Aorta (tissue), 5 donors: ENCODE results near the gene ZDHHC8. TPM values are rescaled to one million over a fixed set of nuclear protein-coding genes. Genes with fewer than 3 reads are reported as not detected.

Experiments used
- ATAC-seq: fragments of 200-7000 bp; cut with Tn5 transposase; one replicate; pipeline ENCODE4 v1.9.1; 2022; ENCODE audit warnings: moderate library complexity; ENCODE audit not compliant: low FRiP score
- DNase-seq, 2 donors: peaks; one replicate each; pipeline ENCODE4 v3.0.0-alpha.2; 2020
- H3K27ac ChIP-seq, 2 donors: one replicate each; pipeline ENCODE4 v1.5.1; 2013; ENCODE audit warnings: low read length in 2 of 2, mild to moderate bottlenecking in 2 of 2, moderate library complexity in 2 of 2, control low read depth in 1 of 2, inconsistent platforms in 1 of 2, low read depth in 1 of 2
- H3K27me3 ChIP-seq, 2 donors: one replicate each; pipeline ENCODE4 v1.6.1; 2013; ENCODE audit warnings: control low read depth in 1 of 2, low read length in 1 of 2, mild to moderate bottlenecking in 1 of 2, moderate library complexity in 1 of 2; ENCODE audit not compliant: insufficient read depth in 2 of 2, control insufficient read depth in 1 of 2
- H3K36me3 ChIP-seq, 2 donors: one replicate each; pipeline ENCODE4 v1.6.1; 2013; ENCODE audit warnings: control low read depth in 1 of 2, low read length in 1 of 2, mild to moderate bottlenecking in 1 of 2; ENCODE audit not compliant: insufficient read depth in 2 of 2, control insufficient read depth in 1 of 2
- H3K4me1 ChIP-seq, 2 donors: one replicate each; pipeline ENCODE4 v1.6.1; 2013; ENCODE audit warnings: low read length in 2 of 2, control low read depth in 1 of 2, mild to moderate bottlenecking in 1 of 2, moderate library complexity in 1 of 2; ENCODE audit not compliant: insufficient read depth in 2 of 2, control insufficient read depth in 1 of 2
- H3K4me3 ChIP-seq, 2 donors: one replicate each; pipeline ENCODE4 v1.5.1; 2013; ENCODE audit warnings: low read length in 2 of 2, control low read depth in 1 of 2, mild to moderate bottlenecking in 1 of 2
- H3K9me3 ChIP-seq: one replicate; pipeline ENCODE4 v1.6.1; 2013; ENCODE audit warnings: mild to moderate bottlenecking, low read length; ENCODE audit not compliant: control insufficient read depth
- WGBS, 2 donors: extraction: QIAGEN DNeasy Blood & Tissue Kit; methylation state at CpG; one replicate each; pipeline ENCODE4 v1.1.7; 2013; 5-methylcytosine and 5-hydroxymethylcytosine counted together
- intact Hi-C, 2 donors: fragments of 100-400 bp; cut with DNase I; formaldehyde crosslinking; loops; one replicate each; pipeline versions ENCODE4 v1.14.2 to v1.15.0; 2022
- polyA plus RNA-seq, 2 donors: library from polyadenylated mRNA; stranded (reverse); fragments of 200-250 nt; gene quantifications; one replicate each; pipeline ENCODE4 v1.2.3, GENCODE V29; 2013
- total RNA-seq, 2 donors: library from RNA; stranded (reverse); fragmentation: NEBNext Ultra II Directional; extraction: Animal tissue kit (Norgen Biotek cat#: 25700); gene quantifications; one replicate each; pipeline ENCODE4 v1.2.1, GENCODE V29; 2021
- donor health status: healthy with polysubstance abuse.
- donor health status: Bipolar disorder and iron deficiency.
- donor health status: DM: no; HTN: no; CAD: no.
- donor health status: DM: no; HTN: no; CAD: no.
- donor health status: DM: yes; HTN: yes; CAD: no.

Gene ZDHHC8
- total and polyA plus RNA-seq, 4 donors: 6.3 to 71.9 (median 46.5) TPM

DNA sequence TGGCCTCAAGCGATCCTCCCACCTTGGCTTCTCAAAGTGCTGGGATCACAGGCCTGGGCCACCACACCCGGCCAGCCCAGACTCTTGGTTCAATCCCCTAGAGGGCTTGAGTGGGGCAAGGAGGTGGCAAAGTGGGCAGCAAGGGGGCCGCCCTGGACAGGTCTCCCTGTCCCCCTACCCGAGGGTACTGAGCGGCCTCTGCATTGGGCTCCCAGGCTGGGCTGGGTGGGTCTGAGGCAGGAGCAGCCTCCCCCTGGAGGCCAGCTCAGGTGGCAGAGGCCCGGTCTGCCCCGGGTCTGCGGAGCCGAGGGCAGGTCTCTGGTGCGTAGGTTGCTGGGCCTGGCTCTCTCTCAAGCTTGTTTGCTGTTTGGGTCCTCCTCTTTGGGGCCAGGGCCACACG is 41.6 kb downstream of the ZDHHC8 start:
- 89 to 90% methylated on average over 11 of the region's 11 CpGs for WGBS, 2 donors
- H3K36me3 ChIP-seq: no peaks in the 10 kb centered on the region
- H3K27me3 ChIP-seq: no peaks in the 10 kb centered on the region
- H3K4me3 ChIP-seq: no peak overlapping the region
- DNase-seq: no peak
- no peaks in the 10 kb centered on the region for H3K4me1 ChIP-seq
- H3K27ac ChIP-seq: no peak overlapping the region
- intact Hi-C loops: no loop called here
- ATAC-seq: no peak
- no peaks in the 10 kb centered on the region for H3K9me3 ChIP-seq

- Histone ChIP-seq H3K9me3 (no peaks in the 10 kb centered on the region), H3K36me3 (no peaks in the 10 kb centered on the region), H3K27me3 (no peaks in the 10 kb centered on the region), H3K27ac (no peak overlapping the region), H3K4me3 (no peak overlapping the region), H3K4me1 (no peaks in the 10 kb centered on the region)
- no peak for ATAC-seq
- intact Hi-C loops: no loop called here
- WGBS, 2 donors: 17 to 59% methylated on average over 10 of the region's 10 CpGs
- DNase-seq: no peak
These were observed 42.2 kb downstream of the ZDHHC8 start for GRCh38 chr22:20173772-20174171.

DNA sequence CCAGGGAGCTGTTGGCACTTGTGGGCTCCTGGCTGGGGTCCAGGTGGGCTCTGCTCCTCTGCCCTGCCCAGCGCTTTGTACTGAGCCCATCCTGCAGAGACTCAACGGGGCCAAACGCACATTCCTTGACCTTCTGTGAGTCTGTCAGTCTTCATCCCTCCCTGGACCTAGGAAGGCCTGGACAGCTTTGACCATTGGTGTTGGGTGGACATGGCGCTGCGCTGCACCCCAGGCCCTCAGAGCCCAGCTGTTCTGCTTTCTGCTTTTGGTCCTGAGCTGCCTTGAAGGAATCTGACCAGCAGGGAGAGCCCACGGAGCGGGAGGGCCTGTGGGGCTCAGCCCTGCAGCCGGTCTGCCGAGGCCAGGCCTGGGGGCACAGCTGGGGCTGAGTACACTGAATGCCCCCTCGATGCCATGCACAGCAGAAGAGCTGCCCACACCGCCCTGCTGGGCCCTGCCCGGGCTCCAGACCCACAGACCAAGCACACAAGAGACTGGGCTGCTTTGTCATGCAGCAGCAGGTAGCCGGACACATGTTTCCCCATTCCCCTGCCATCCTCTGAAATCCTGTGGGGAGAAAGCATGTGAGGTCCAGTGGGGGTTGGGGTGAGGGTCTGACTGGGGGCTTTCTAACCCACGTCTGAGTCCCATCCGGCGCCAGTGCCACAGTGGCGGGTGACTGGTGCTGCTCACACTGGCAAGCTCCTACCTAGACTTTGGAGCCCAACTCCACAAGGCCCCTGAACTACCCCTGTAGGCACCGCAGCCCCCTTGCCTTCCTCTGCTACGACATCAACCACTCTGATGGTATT is 43.4 kb downstream of the ZDHHC8 start:
- Histone ChIP-seq H3K9me3 (no peaks in the 10 kb centered on the region), H3K36me3 (no peaks in the 10 kb centered on the region), H3K4me3 (no peak overlapping the region), H3K4me1 (no peaks in the 10 kb centered on the region), H3K27ac (no peak overlapping the region), H3K27me3 (no peaks in the 10 kb centered on the region)
- WGBS, 2 donors: 78 to 82% methylated on average over 19 of the region's 19 CpGs
- intact Hi-C loops: loop anchor here in 1 of 2 donors (5.0 kb wide), 1 partner anchor 92 kb away; the partner anchor contains the start of gene RTN4R
- ATAC-seq: no peak
- no peak for DNase-seq

- intact Hi-C loops: loop anchor here in 1 of 2 donors (5.0 kb wide), 1 partner anchor 92 kb away; the partner anchor contains the start of gene RTN4R
- no peaks in the 10 kb centered on the region for H3K4me1 ChIP-seq
- H3K27me3 ChIP-seq: no peaks in the 10 kb centered on the region
- no peaks in the 10 kb centered on the region for H3K36me3 ChIP-seq
- no peaks in the 10 kb centered on the region for H3K9me3 ChIP-seq
- no peak overlapping the region for H3K27ac ChIP-seq
- ATAC-seq (no peak), DNase-seq (no peak)
- 62 to 67% methylated on average over 12 of the region's 12 CpGs for WGBS, 2 donors
- H3K4me3 ChIP-seq: no peak overlapping the region
These were observed 43.9 kb downstream of the ZDHHC8 start for GRCh38 chr22:20175597-20175900.

- Histone ChIP-seq H3K9me3 (no peaks in the 10 kb centered on the region), H3K36me3 (no peaks in the 10 kb centered on the region), H3K4me3 (no peak overlapping the region), H3K4me1 (no peaks in the 10 kb centered on the region), H3K27ac (no peak overlapping the region), H3K27me3 (no peaks in the 10 kb centered on the region)
- no peak for DNase-seq
- WGBS, 2 donors: 89 to 91% methylated on average over 17 of the region's 17 CpGs
- intact Hi-C loops: loop anchor here in 1 of 2 donors (5.0 kb wide), 1 partner anchor 91 kb away; the partner anchor contains the start of gene RTN4R
- ATAC-seq: no peak
These were observed 44.9 kb downstream of the ZDHHC8 start for GRCh38 chr22:20176421-20177085.

- no peaks in the 10 kb centered on the region for H3K36me3 ChIP-seq
- 92 to 93% methylated on average over 21 of the region's 21 CpGs for WGBS, 2 donors
These were observed 45.8 kb downstream of the ZDHHC8 start for GRCh38 chr22:20177217-20177911.

DNA sequence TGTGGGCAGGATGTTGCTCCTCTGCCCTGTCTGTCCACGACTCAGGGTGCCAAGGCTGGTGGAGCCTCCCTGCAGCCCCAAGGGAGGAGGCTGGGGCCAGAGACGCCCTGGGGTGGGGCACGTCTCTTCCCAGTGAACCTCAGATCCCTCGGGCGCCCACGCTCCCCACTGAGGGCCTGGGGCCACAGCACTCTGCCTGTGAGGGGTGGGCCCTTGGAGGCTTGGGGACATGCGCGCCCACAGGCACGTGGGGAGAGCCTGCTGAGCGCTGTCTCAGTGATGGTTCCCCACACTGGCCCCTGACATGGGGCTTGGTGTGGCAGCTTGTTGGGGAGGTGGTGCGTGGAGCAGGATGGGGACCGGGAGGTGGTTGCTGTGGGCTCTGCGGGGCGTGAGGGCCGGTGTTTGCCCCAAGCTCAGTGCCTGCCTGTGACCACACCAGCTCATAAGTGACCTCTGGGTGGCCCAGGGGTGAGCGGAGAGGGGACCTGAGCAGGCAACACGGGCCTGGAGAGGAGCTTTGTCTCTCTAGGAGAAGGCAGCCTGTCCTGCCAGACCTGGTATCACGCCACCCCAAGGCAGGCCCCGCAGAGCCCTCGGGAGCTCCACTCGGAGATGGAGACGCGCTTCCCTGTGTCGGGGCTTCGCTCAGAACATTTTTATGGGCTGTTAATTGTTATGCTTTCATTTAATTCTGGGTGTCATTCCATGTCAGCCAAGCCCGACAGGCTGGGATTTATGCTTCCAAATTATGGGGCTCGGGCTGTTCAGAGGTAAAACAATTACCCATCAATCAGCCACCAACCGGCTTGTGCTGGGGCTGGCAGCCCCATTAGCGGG is 46.7 kb downstream of the ZDHHC8 start:
- WGBS, 2 donors: 87 to 88% methylated on average over 28 to 29 of the region's 29 CpGs
- intact Hi-C loops: loop anchor here in 1 of 2 donors (5.0 kb wide), 1 partner anchor 89 kb away; the partner anchor contains the start of gene RTN4R

More at GRCh38 chr22:20177217-20177911, 45.8 kb downstream of the ZDHHC8 start:
- Histone ChIP-seq H3K27me3 (no peaks in the 10 kb centered on the region), H3K4me1 (no peaks in the 10 kb centered on the region), H3K4me3 (no peak overlapping the region), H3K9me3 (no peaks in the 10 kb centered on the region), H3K27ac (no peak overlapping the region)
- intact Hi-C loops: loop anchor here in 1 of 2 donors (5.0 kb wide), 1 partner anchor 90 kb away; the partner anchor contains the start of gene RTN4R
- ATAC-seq (no peak), DNase-seq (no peak)

DNA sequence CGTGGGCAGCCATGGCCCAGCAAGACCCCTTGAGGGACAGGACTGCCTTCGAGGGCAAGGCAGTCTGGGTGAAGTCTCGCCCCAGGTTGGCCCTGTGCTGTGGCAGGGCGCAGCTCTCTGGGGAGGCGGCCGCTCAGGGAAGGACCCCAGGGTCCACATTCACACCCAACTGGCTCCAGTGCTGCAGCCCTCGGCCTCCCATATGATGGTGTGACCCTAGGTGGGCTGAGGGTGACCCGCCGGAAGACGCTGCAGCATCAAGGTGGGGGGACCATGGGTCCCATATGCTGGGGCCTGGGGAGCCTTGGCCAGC is 47.3 kb downstream of the ZDHHC8 start:
- WGBS, 2 donors: 95% methylated on average over 10 of the region's 10 CpGs
- Histone ChIP-seq H3K27ac (no peak overlapping the region), H3K9me3 (no peaks in the 10 kb centered on the region), H3K36me3 (no peaks in the 10 kb centered on the region), H3K4me1 (no peaks in the 10 kb centered on the region), H3K27me3 (no peaks in the 10 kb centered on the region), H3K4me3 (no peak overlapping the region)
- ATAC-seq (no peak), DNase-seq (no peak)
- intact Hi-C loops: loop anchor here in 1 of 2 donors (5.0 kb wide), 1 partner anchor 88 kb away; the partner anchor contains the start of gene RTN4R

More for the DNA sequence above, 46.7 kb downstream of the ZDHHC8 start:
- no peak overlapping the region for H3K27ac ChIP-seq
- H3K9me3 ChIP-seq: no peaks in the 10 kb centered on the region
- H3K4me3 ChIP-seq: no peak overlapping the region
- no peak for DNase-seq
- H3K27me3 ChIP-seq: no peaks in the 10 kb centered on the region
- ATAC-seq: no peak
- H3K36me3 ChIP-seq: no peaks in the 10 kb centered on the region
- no peaks in the 10 kb centered on the region for H3K4me1 ChIP-seq
